Retinal pigment epithelial cell (primary cell): Measurements from ENCODE around the gene YWHAG.

ENCODE experiments used
- DNase-seq: peaks from one replicate; pipeline ENCODE4 v3.0.0-alpha.2; 2010; ENCODE audit warnings: low read depth
- H3K4me3 ChIP-seq: 2 replicates; pipeline ENCODE4 v1.5.1; 2011; ENCODE audit warnings: mild to moderate bottlenecking, low read length, control low read depth, moderate library complexity
- TF ChIP-seq, protein P1 (sequence below): conservative IDR thresholded peaks from 2 replicates; pipeline ENCODE4 v1.5.1; 2011; ENCODE audit warnings: low read depth, low read length, control low read depth, inconsistent platforms

The YWHAG gene

DNA sequence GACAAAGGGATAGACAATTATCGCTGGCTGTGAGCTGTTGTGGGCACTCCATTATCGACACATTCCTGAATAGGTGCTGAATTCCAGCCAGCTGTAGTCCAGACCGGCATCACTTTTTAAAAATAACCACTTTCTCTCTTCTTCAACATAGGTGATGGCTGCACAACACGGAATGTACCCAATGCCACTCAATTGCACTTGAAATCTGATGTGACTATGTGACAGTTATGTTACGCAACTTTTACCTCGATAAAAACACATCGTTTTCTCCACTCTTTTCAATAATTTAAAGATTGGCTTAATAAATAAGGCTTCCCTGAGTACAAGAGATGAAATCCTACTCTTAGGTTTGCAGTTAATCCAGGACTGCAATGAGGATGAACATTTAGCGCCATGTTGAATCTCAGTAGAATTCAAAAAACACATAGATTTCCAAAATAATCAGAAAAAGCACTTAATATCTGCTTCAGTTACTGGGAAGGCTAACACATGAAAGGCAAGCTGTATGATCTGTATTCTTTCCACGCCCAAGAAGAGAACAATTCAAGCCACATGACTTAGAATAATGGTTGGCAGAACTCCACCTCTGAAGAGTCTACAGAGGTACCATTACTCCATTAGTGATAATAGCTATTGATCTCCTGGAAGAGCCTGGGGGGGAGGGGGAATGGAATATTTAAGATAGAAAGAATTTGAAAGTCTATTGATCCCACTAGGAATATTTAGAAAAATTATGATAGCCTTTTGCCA is 3.6 kb downstream of the YWHAG start:
- TF ChIP-seq, protein P1, sequence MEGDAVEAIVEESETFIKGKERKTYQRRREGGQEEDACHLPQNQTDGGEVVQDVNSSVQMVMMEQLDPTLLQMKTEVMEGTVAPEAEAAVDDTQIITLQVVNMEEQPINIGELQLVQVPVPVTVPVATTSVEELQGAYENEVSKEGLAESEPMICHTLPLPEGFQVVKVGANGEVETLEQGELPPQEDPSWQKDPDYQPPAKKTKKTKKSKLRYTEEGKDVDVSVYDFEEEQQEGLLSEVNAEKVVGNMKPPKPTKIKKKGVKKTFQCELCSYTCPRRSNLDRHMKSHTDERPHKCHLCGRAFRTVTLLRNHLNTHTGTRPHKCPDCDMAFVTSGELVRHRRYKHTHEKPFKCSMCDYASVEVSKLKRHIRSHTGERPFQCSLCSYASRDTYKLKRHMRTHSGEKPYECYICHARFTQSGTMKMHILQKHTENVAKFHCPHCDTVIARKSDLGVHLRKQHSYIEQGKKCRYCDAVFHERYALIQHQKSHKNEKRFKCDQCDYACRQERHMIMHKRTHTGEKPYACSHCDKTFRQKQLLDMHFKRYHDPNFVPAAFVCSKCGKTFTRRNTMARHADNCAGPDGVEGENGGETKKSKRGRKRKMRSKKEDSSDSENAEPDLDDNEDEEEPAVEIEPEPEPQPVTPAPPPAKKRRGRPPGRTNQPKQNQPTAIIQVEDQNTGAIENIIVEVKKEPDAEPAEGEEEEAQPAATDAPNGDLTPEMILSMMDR = no peak
- no peak for DNase-seq
- no peak overlapping the region for H3K4me3 ChIP-seq

DNA sequence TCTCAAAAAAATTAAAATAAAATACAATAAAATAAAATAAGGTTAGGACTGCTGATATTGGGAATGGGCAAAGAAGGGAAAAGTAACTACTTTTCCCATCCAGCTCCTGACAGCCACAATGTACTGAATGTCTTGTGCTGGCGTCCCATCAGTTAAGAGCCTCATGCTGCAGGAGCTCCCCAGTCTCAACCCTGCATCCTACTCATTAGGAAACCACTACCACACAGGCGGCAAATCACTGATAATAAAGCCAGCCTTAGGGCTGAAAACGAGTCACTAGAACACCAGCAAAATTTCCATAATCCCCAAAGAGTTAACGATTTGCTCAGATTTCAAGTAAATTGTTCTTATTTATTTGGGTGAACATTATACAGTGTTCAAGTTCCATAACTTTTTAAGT is 4.3 kb downstream of the YWHAG start:
- DNase-seq = no peak
- TF ChIP-seq, protein P1 = no peak
- no peak overlapping the region for H3K4me3 ChIP-seq

DNA sequence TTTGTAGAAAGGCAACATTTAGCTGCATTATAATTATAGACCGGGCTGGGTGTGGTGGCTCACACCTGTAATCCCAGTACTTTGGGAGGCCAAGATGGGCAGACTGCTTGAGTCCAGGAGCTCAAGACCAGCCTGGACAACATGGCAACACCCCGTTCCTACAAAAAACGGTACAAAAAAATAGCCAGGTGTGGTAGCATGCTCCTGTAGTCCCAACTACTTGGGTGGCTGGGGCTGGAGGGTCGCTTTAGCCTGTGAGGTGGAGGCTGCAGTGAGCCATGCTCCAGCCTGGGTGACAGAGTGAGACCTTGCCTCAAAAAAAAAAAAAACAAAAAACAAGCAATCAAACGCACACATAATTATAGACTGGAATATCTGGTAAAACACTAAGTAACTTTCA is 5.0 kb downstream of the YWHAG start:
- no peak overlapping the region for H3K4me3 ChIP-seq
- DNase-seq = no peak
- TF ChIP-seq, protein P1 = no peak

DNA sequence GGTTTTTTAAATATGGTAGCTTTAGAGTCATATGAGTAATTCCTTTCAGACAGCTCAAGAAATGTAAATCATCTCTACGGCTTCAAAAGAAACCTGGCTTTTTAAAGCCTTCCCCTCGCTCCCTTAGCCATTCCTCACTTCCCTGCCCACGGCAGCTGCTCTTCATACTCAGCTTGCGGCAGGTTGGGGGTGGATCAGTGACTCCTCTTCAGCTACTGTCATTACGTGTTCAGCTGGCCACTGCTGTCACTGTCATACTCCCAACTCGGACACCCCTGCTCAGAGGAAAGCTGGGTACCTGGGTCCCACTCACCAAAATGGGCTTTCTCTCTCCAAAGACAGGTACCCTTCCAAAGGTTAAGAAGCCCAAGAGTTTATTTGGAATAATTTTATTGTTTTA is 6.6 kb downstream of the YWHAG start:
- no peak overlapping the region for H3K4me3 ChIP-seq
- TF ChIP-seq, protein P1 = no peak
- DNase-seq = no peak

DNA sequence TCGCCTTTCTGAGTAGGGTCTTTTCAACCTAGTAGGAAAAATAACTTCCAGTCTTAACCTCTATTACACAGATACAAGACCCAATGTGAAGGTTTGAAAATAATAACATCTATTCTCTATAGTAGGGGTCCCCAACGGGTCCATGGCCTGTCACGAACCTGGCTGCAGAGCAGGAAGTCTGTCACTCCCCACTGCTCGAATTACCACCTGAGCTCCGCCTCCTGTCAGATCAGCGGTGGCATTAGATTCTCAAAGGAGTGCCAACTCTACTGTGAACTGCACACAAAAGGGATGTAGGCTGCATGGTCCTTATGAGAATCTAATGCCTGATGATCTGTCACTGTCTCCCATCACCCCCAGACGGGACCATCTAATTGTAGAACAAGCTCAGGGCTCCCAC is 7.4 kb downstream of the YWHAG start:
- TF ChIP-seq, protein P1 = no peak
- no peak overlapping the region for H3K4me3 ChIP-seq
- DNase-seq = no peak

DNA sequence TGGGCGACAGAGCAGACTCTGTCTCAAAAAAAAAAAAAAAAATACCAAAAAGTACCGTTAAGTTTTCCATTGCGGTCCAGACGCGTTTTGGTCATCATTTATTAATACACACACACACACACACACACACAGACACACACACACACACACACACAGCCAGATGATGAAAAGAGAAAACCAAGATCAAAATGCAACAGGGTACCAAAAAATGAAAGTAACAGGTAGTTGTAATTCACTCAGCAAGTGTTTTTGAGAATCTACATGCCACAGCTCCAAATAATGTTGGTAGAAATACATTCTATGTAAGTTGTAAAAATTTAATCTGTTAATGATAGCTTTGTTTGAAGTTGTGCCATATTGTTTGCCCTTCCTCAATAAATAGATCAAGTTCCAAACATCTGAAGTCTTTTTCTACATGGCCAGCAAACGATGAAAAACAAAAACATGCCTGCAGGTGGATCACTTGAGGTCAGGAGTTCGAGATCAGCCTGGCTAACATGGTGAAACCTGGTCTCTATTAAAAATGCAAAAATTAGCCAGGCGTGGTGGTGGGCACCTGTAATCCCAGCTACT is 9.4 kb downstream of the YWHAG start:
- TF ChIP-seq, protein P1 = no peak
- H3K4me3 ChIP-seq = no peak overlapping the region
- no peak for DNase-seq

DNA sequence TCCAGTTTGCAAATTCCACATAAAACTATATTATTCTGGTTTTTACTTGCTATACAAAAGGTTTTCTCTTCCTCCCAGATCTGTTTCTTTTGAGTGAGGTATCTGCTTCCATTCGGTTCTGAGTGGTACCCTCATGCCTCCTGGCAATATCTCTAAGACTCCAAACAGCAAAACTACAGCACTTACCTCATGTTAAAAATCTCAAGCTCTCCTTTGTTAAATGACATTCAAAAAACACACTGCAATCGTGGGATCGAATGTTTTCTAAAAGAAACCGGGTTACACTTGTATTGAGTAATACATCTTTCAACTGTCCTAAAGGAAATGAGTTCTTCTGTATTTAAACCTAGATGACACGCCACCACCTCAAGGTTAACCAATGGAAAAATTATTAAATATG is 11.1 kb downstream of the YWHAG start:
- H3K4me3 ChIP-seq = no peak overlapping the region
- TF ChIP-seq, protein P1 = no peak
- no peak for DNase-seq
